HepG2 (cell line): ENCODE data around the gene BLID. TPM values are rescaled to one million over a fixed set of nuclear protein-coding genes. Genes with fewer than 3 reads are reported as not detected.

ENCODE experiments used
- ATAC-seq: fragments of 200-7000 bp; cut with Tn5 transposase; 3 replicates; pipeline ENCODE4 v1.9.1; 2020; ENCODE audit warnings: mild to moderate bottlenecking, moderate library complexity
- BruUV-seq: library from RNA; stranded (reverse); fragments of 400-500 nt; replicated peaks from 2 replicates; lab custom pipeline; 2021; lab: Mats Ljungman, UMichigan
- CTCF ChIA-PET: fragments of 300-600 bp; formaldehyde crosslinking; extraction: SDS; loops from one replicate; lab custom pipeline; 2021; ENCODE audit warnings: low total read pairs, inconsistent platforms, low intra/inter-chr PET ratio; lab: Yijun Ruan, JAX
- POLR2A ChIA-PET: fragments of 350-600 bp; sonication (Branson Sonifier 250); formaldehyde crosslinking; loops from one replicate; lab custom pipeline; 2020; ENCODE audit warnings: antibody characterized with exemption, inconsistent platforms; lab: Yijun Ruan, JAX
- DNase-seq: peaks from one replicate; pipeline ENCODE4 v3.0.0-alpha.2; 2015; ENCODE audit warnings: low spot score
- FAIRE-seq: peaks from 3 replicates; lab custom pipeline; 2011; peaks lifted over from hg19 to GRCh38; lab: Jason Lieb, UNC
- H2AFZ ChIP-seq: one replicate; pipeline ENCODE4 v1.6.1; 2011; ENCODE audit warnings: low read length, inconsistent platforms
- H3K27ac ChIP-seq: fragments of 300-600 bp; 3 replicates; pipeline ENCODE4 v1.8.0; 2011; ENCODE audit warnings: mixed run types, mild to moderate bottlenecking, mixed read lengths, low read length, inconsistent platforms; ENCODE audit not compliant: insufficient read depth; ENCODE audit errors: extremely low read length
- H3K27me3 ChIP-seq, 2 experiments: fragments of 200-600 bp in 1 of 2; 2 replicates in 1 of 2; 3 replicates in 1 of 2; pipeline versions ENCODE4 v1.6.0 to v1.8.0; 2011; ENCODE audit warnings: low read length in 2 of 2, mild to moderate bottlenecking in 2 of 2, moderate library complexity in 2 of 2, inconsistent platforms in 1 of 2; ENCODE audit not compliant: insufficient read depth in 2 of 2, control insufficient read depth in 1 of 2
- H3K36me3 ChIP-seq, 2 experiments: fragments of 200-600 bp in 1 of 2; replicated peaks in 1 of 2; 2 replicates in 1 of 2; 3 replicates in 1 of 2; pipeline versions ENCODE4 v1.5.1 to v1.8.0; 2011; ENCODE audit warnings: low read length in 2 of 2, inconsistent platforms in 1 of 2; ENCODE audit not compliant: insufficient read depth in 2 of 2, control insufficient read depth in 1 of 2
- H3K4me1 ChIP-seq: 2 replicates; pipeline ENCODE4 v1.5.1; 2012; ENCODE audit warnings: low read length, inconsistent platforms; ENCODE audit not compliant: insufficient read depth
- H3K4me2 ChIP-seq: 2 replicates; pipeline ENCODE4 v1.6.0; 2011; ENCODE audit warnings: low read depth, low read length, inconsistent platforms
- H3K4me3 ChIP-seq, 3 experiments: fragments of 200-600 bp in 1 of 3; sonication (generic), shearing (Covaris generic) in 1 of 3; replicated peaks in 1 of 3; 2 replicates each; pipeline ENCODE4 v1.5.1; 2011 to 2016; ENCODE audit warnings: low read length in 3 of 3, inconsistent platforms in 2 of 3, low read depth in 2 of 3, mild to moderate bottlenecking in 2 of 3, control low read depth in 1 of 3, mixed read lengths in 1 of 3; ENCODE audit not compliant: insufficient read depth in 1 of 3
- H3K79me2 ChIP-seq: one replicate; pipeline ENCODE4 v1.6.1; 2011; ENCODE audit warnings: low read length, inconsistent platforms; ENCODE audit not compliant: insufficient read depth
- H3K9ac ChIP-seq: 2 replicates; pipeline ENCODE4 v1.6.0; 2011; ENCODE audit warnings: mild to moderate bottlenecking, low read depth, low read length, inconsistent platforms; ENCODE audit not compliant: insufficient read depth
- H3K9me3 ChIP-seq: 2 replicates; pipeline ENCODE4 v1.5.1; 2012; ENCODE audit warnings: mild to moderate bottlenecking, low read length
- H4K20me1 ChIP-seq: 2 replicates; pipeline ENCODE4 v1.6.0; 2011; ENCODE audit warnings: inconsistent platforms, mild to moderate bottlenecking, low read length, moderate library complexity; ENCODE audit not compliant: insufficient read depth
- CHCHD3 ChIP-seq: sonication (generic); formaldehyde crosslinking; IDR thresholded peaks from 2 replicates; pipeline ENCODE4 v1.8.0; 2022; ENCODE audit warnings: mild to moderate bottlenecking, missing genetic modification reagents, moderate library complexity
- MYNN ChIP-seq: sonication (generic); formaldehyde crosslinking; IDR thresholded peaks from 2 replicates; pipeline ENCODE4 v1.4.0; 2020; ENCODE audit warnings: mild to moderate bottlenecking, low read depth, missing genetic modification reagents
- SPEN ChIP-seq: sonication (generic); formaldehyde crosslinking; IDR thresholded peaks from 2 replicates; pipeline ENCODE4 v1.5.1; 2020; ENCODE audit warnings: low read depth, mild to moderate bottlenecking, missing genetic modification reagents
- SUZ12 ChIP-seq: fragments of 150-350 bp; IDR thresholded peaks from 2 replicates; pipeline ENCODE4 v1.6.1; 2014; ENCODE audit warnings: low read depth, low read length
- TFE3 ChIP-seq: IDR thresholded peaks from 2 replicates; pipeline ENCODE4 v1.6.1; 2016
- THAP7 ChIP-seq: sonication (generic); formaldehyde crosslinking; IDR thresholded peaks from 2 replicates; pipeline ENCODE4 v1.8.1; 2023; ENCODE audit warnings: mild to moderate bottlenecking, missing genetic modification reagents
- ZBTB8A ChIP-seq: sonication (generic); formaldehyde crosslinking; IDR thresholded peaks from 2 replicates; pipeline ENCODE4 v1.4.0; 2020; ENCODE audit warnings: mild to moderate bottlenecking, low read depth, missing genetic modification reagents, borderline replicate concordance
- ZNF20 ChIP-seq: sonication (generic); formaldehyde crosslinking; IDR thresholded peaks from 2 replicates; pipeline ENCODE4 v1.4.0; 2020; ENCODE audit warnings: mild to moderate bottlenecking, moderate library complexity, missing genetic modification reagents
- ZNF331 ChIP-seq: sonication (generic); formaldehyde crosslinking; IDR thresholded peaks from 2 replicates; pipeline ENCODE4 v1.4.0; 2020; ENCODE audit warnings: missing genetic modification reagents
- ZNF713 ChIP-seq: sonication (generic); formaldehyde crosslinking; IDR thresholded peaks from 2 replicates; pipeline ENCODE4 v1.4.0; 2020; ENCODE audit warnings: mild to moderate bottlenecking, missing genetic modification reagents
- ZZZ3 ChIP-seq: sonication (generic); formaldehyde crosslinking; IDR thresholded peaks from 2 replicates; pipeline ENCODE4 v1.4.0; 2020; ENCODE audit warnings: missing genetic modification reagents, mild to moderate bottlenecking, borderline replicate concordance
- WGBS: methylation state at CpG from one replicate; pipeline ENCODE4 v1.1.6; 2017; ENCODE audit warnings: low lambda C conversion rate; 5-methylcytosine and 5-hydroxymethylcytosine counted together
- in situ Hi-C: cut with HindIII; loops from 2 replicates; pipeline ENCODE4 v1.10.0; 2017; ENCODE audit warnings: low pct_unique_long_range_greater_than_20kb; ENCODE audit not compliant: extremely low pct_ligation_motif_present
- intact Hi-C: fragments of 100-400 bp; cut with micrococcal nuclease; formaldehyde crosslinking; loops from one replicate; pipeline ENCODE4 v1.10.0; 2022; ENCODE audit not compliant: unreplicated experiment
- polyA plus RNA-seq, 8 experiments: library from polyadenylated mRNA; depleted of rRNA in 3 of 8; stranded (reverse) in 7 of 8; unstranded in 1 of 8; fragments of >200 nt; fragmentation: Illumina TruSeq in 4 of 8; extraction: Trizol in 4 of 8; gene quantifications; 2 replicates each; pipeline versions ENCODE4 v1.2.1 to v1.2.3, GENCODE V29; 2011 to 2016; ENCODE audit warnings: low read depth in 4 of 8, missing spikeins in 1 of 8, mixed read lengths in 1 of 8; ENCODE audit not compliant: insufficient read depth in 1 of 8
- total RNA-seq, 5 experiments: library from RNA; depleted of rRNA; stranded (reverse); fragments of >200 nt; fragmentation: Illumina TruSeq; extraction: Trizol; gene quantifications; 2 replicates each; pipeline ENCODE4 v1.2.3, GENCODE V29; 2016; ENCODE audit warnings: low read depth in 1 of 5
- TF ChIP-seq, protein P1 (sequence below): sonication (generic); formaldehyde crosslinking; conservative IDR thresholded peaks from 2 replicates; pipeline ENCODE4 v1.4.0; 2020; ENCODE audit warnings: missing genetic modification reagents
- TF ChIP-seq, protein P2 (sequence below): sonication (generic); formaldehyde crosslinking; IDR thresholded peaks from 2 replicates; pipeline ENCODE4 v1.5.0; 2020; ENCODE audit warnings: missing genetic modification reagents, mild to moderate bottlenecking, borderline replicate concordance

The BLID gene
- total and polyA plus RNA-seq, 2 of the 13 experiments (the other 11 are each of a cell fraction or from before 2014, with no cell fraction given), result not detected

DNA sequence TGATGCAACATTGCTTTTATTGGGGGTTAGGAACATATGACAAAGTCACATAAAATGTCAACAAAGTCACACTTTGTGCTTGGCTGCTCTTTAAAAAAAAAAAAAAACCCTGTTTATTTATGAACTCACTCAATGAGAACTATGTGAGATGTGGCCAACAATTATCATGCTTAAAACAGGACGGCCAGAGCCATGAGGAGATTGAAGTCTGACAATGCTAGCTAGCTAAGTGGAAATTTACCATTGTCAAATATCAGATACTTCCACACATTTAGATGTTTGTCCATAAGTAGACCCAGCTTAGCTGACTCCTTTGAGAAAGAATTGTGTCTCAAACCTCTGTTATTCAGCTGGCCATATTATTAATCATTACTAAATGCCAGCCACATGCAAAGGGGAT lies 26.9 kb downstream of the BLID start:
- Histone ChIP-seq H3K9me3 (no peaks in the 10 kb centered on the region), H3K27me3 (no peaks in the 10 kb centered on the region; a peak in 1 of 5 replicates), H3K4me1 (no peaks in the 10 kb centered on the region), H3K79me2 (no peaks in the 10 kb centered on the region), H3K9ac (no peak overlapping the region), H3K4me2 (no peak overlapping the region), H4K20me1 (no peaks in the 10 kb centered on the region), H2AFZ (no peak overlapping the region), H3K36me3 (no peaks in the 10 kb centered on the region), H3K27ac (no peak overlapping the region), H3K4me3 (no peak overlapping the region)
- in situ Hi-C loops (no loop called here), intact Hi-C loops (no loop called here)
- ChIA-PET CTCF (no interaction called here), POLR2A (no interaction called here)
- BruUV-seq, result no TSS peak
- DNase-seq, result no peak
- no peak for ATAC-seq
- no peak for FAIRE-seq
- TF ChIP-seq ZNF713 (CRISPR knock-in tag) (no peak), TFE3 (no peak), CHCHD3 (CRISPR knock-in tag) (no peak), SUZ12 (no peak), ZZZ3 (CRISPR knock-in tag) (no peak), MYNN (CRISPR knock-in tag) (no peak), ZBTB8A (CRISPR knock-in tag) (no peak), ZNF331 (CRISPR knock-in tag) (no peak), SPEN (CRISPR knock-in tag) (no peak), ZNF20 (CRISPR knock-in tag) (no peak), THAP7 (CRISPR knock-in tag) (no peak)
- TF ChIP-seq, protein P1, sequence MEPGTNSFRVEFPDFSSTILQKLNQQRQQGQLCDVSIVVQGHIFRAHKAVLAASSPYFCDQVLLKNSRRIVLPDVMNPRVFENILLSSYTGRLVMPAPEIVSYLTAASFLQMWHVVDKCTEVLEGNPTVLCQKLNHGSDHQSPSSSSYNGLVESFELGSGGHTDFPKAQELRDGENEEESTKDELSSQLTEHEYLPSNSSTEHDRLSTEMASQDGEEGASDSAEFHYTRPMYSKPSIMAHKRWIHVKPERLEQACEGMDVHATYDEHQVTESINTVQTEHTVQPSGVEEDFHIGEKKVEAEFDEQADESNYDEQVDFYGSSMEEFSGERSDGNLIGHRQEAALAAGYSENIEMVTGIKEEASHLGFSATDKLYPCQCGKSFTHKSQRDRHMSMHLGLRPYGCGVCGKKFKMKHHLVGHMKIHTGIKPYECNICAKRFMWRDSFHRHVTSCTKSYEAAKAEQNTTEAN, result no peak
- TF ChIP-seq, protein P2, sequence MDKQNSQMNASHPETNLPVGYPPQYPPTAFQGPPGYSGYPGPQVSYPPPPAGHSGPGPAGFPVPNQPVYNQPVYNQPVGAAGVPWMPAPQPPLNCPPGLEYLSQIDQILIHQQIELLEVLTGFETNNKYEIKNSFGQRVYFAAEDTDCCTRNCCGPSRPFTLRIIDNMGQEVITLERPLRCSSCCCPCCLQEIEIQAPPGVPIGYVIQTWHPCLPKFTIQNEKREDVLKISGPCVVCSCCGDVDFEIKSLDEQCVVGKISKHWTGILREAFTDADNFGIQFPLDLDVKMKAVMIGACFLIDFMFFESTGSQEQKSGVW (CRISPR knock-in tag), result no peak
- 7% methylated on average over 1 of the region's 1 CpG for WGBS
